Fibroblast of lung (primary cell): ENCODE data around the gene RNU1-2.

Source experiments
- CTCF ChIP-seq, 2 donors: IDR thresholded peaks in 1 of 2; conservative IDR thresholded peaks in 1 of 2; 1 replicate in 1 of 2; 2 replicates in 1 of 2; pipeline ENCODE4 v1.5.1; 2011 to 2012; ENCODE audit warnings: low read length in 2 of 2, control low read depth in 1 of 2, inconsistent platforms in 1 of 2, low read depth in 1 of 2, mild to moderate bottlenecking in 1 of 2
- EZH2 ChIP-seq: IDR thresholded peaks from 2 replicates; pipeline ENCODE4 v1.5.1; 2012; ENCODE audit warnings: low read length, control low read depth, mild to moderate bottlenecking; ENCODE audit errors: missing control alignments

GRCh38 chr1:16920951-16921350, 25.2 kb downstream of the RNU1-2 start:
- TF ChIP-seq CTCF (conservative IDR thresholded peaks at IDR 0.05 in 1 of 2, IDR thresholded peaks at IDR 0.05 in 1 of 2; ENCODE audit: low read depth in 1 of 2, low read length in 2 of 2), result no peak
- no peak for TF ChIP-seq EZH2
